Stomach (tissue), 9 donors: ENCODE measurements around the gene RPL12. TPM values are rescaled to one million over a fixed set of nuclear protein-coding genes. Genes with fewer than 3 reads are reported as not detected.

Experiments used
- DNase-seq, 2 donors: peaks; one replicate each; pipeline versions ENCODE4 v3.0.0 to v3.0.0-alpha.2; 2013 to 2019
- H3K27ac ChIP-seq, 5 donors: fragments of 200-600 bp in 4 of 5; sonication (generic) in 4 of 5; one replicate each; pipeline ENCODE4 v1.5.1; 2013 to 2019; ENCODE audit warnings: mild to moderate bottlenecking in 1 of 5, moderate library complexity in 1 of 5
- H3K27me3 ChIP-seq, 3 donors: fragments of 200-600 bp; sonication (generic); one replicate each; pipeline ENCODE4 v1.5.1; 2017 to 2019; ENCODE audit warnings: mixed run types in 1 of 3
- H3K36me3 ChIP-seq, 4 donors: fragments of 200-600 bp; sonication (generic); 1 replicate in 3 of 4; 2 replicates in 1 of 4; pipeline ENCODE4 v1.5.1; 2016 to 2019
- H3K4me1 ChIP-seq, 4 donors: fragments of 200-600 bp; sonication (generic); one replicate each; pipeline ENCODE4 v1.5.1; 2016 to 2019
- H3K4me3 ChIP-seq, 4 donors: fragments of 200-600 bp; sonication (generic) in 3 of 4; one replicate each; pipeline ENCODE4 v1.5.1; 2016 to 2019; ENCODE audit warnings: mild to moderate bottlenecking in 1 of 4
- H3K9me3 ChIP-seq, 4 donors: fragments of 200-600 bp; sonication (generic); one replicate each; pipeline ENCODE4 v1.5.1; 2016 to 2019
- CTCF ChIP-seq, 7 experiments: fragments of 450-650 bp in 4 of 7; fragments of 200-600 bp in 3 of 7; sonication (generic) in 3 of 7; IDR thresholded peaks; one replicate each; pipeline ENCODE4 v1.5.1; 2016 to 2019; ENCODE audit warnings: antibody characterized with exemption in 7 of 7, control low read depth in 2 of 7, mild to moderate bottlenecking in 1 of 7
- EP300 ChIP-seq: sonication (generic); formaldehyde crosslinking; IDR thresholded peaks from one replicate; pipeline ENCODE4 v1.6.1; 2017; ENCODE audit warnings: antibody characterized with exemption
- POLR2A ChIP-seq, 4 donors: fragments of 450-650 bp; IDR thresholded peaks; one replicate each; pipeline ENCODE4 v1.6.1; 2016; ENCODE audit warnings: antibody characterized with exemption in 4 of 4, control low read depth in 2 of 4, mild to moderate bottlenecking in 1 of 4, moderate library complexity in 1 of 4
- POLR2AphosphoS5 ChIP-seq, 3 donors: sonication (generic); formaldehyde crosslinking; IDR thresholded peaks; one replicate each; pipeline ENCODE4 v1.6.1; 2016; ENCODE audit warnings: antibody characterized with exemption in 3 of 3
- WGBS, 5 donors: extraction: QIAGEN DNeasy Blood & Tissue Kit in 3 of 5; methylation state at CpG; one replicate each; pipeline versions ENCODE4 v1.1.5 to v1.1.7; 2013 to 2018; 5-methylcytosine and 5-hydroxymethylcytosine counted together
- intact Hi-C: fragments of 100-400 bp; cut with DNase I; formaldehyde crosslinking; loops from one replicate; pipeline ENCODE4 v1.15.1; 2023; ENCODE audit warnings: low total_unique reads
- polyA plus RNA-seq, 3 donors: library from polyadenylated mRNA; stranded (reverse); fragments of 200-250 nt; gene quantifications; one replicate each; pipeline ENCODE4 v1.2.3, GENCODE V29; 2013
- total RNA-seq, 5 donors: library from RNA; depleted of rRNA; stranded (reverse); fragments of >200 nt; gene quantifications; one replicate each; pipeline versions ENCODE4 v1.1.0 to v1.2.3, GENCODE V29; 2014 to 2016
- donor health status: healthy with polysubstance abuse.
- donor health status: Bipolar disorder and iron deficiency.
- donor health status: healthy.

RPL12 gene
- total and polyA plus RNA-seq, 8 donors: 187 to 4,806 (median 1,566) TPM

GRCh38 chr9:127404631-127405030, 46.6 kb downstream of the RPL12 start:
- intact Hi-C loops: no loop called here
- TF ChIP-seq EP300 (no peak), CTCF (IDR thresholded peaks at IDR 0.05) (no peak), POLR2AphosphoS5 (IDR thresholded peaks at IDR 0.05) (no peak), POLR2A (IDR thresholded peaks at IDR 0.05) (no peak)
- H3K4me1 ChIP-seq: peaks cover 0 to 42% (median 10%) of the 10 kb centered on the region in 4 donors
- no peak overlapping the region for H3K27ac ChIP-seq
- 89 to 96% (median 93%) methylated on average over 7 to 23 of the region's 23 CpGs for WGBS, 5 donors
- no peaks in the 10 kb centered on the region for H3K9me3 ChIP-seq
- H3K4me3 ChIP-seq: no peak overlapping the region
- H3K36me3 ChIP-seq: peaks cover 38 to 86% (median 66%) of the 10 kb centered on the region in 4 donors
- DNase-seq: no peak
- H3K27me3 ChIP-seq: no peaks in the 10 kb centered on the region

GRCh38 chr9:127403507-127404192, 47.6 kb downstream of the RPL12 start:
- Histone ChIP-seq H3K27ac (no peak overlapping the region), H3K36me3 (peaks cover 38 to 86% (median 66%) of the 10 kb centered on the region in 4 donors)
- no peak for DNase-seq

DNA sequence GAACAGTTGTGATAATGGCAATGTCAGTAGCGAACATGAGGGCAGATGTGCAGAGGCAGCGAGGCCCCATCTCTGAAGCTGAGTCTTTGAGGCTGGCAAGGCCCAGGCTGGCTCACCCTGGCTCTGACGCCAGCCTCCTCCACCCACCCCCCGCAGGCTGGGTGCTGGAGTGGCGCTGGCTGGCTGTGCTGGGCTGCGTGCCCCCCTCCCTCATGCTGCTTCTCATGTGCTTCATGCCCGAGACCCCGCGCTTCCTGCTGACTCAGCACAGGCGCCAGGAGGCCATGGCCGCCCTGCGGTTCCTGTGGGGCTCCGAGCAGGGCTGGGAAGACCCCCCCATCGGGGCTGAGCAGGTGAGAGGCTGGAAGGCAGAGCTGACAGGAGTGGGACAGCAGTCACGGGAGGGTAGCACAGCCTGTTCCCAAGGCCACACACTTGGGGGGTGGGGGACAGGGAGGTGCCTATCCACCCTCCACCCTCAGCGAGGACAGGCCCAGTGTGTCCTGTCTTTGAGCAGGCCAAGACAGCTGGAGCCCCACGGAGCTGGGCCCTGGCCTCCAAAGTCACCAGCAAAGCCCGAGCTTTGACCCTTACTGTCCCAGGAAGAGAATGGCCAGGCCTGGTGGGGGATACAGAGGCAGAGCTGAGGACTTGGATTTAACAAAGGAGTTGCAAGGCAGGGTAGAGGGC, 48.7 kb downstream of the RPL12 start:
- peaks cover 38 to 76% (median 66%) of the 10 kb centered on the region in 4 donors for H3K36me3 ChIP-seq

More at GRCh38 chr9:127403507-127404192, 47.6 kb downstream of the RPL12 start:
- Histone ChIP-seq H3K9me3 (no peaks in the 10 kb centered on the region), H3K27me3 (no peaks in the 10 kb centered on the region), H3K4me1 (peaks cover 0 to 51% (median 17%) of the 10 kb centered on the region in 4 donors), H3K4me3 (no peak overlapping the region)
- 88 to 95% (median 92%) methylated on average over 17 to 22 of the region's 22 CpGs for WGBS, 5 donors
- no peak for TF ChIP-seq POLR2A (IDR thresholded peaks at IDR 0.05)
- TF ChIP-seq POLR2AphosphoS5 (IDR thresholded peaks at IDR 0.05): no peak
- no peak for TF ChIP-seq EP300
- intact Hi-C loops: no loop called here

GRCh38 chr9:127399736-127400269, 51.4 kb downstream of the RPL12 start:
- Histone ChIP-seq H3K27ac (no peak overlapping the region), H3K27me3 (no peaks in the 10 kb centered on the region), H3K9me3 (no peaks in the 10 kb centered on the region), H3K4me3 (peak overlapping the region in 1 of 4 donors; percentile 98), H3K36me3 (peaks cover 29 to 49% (median 45%) of the 10 kb centered on the region in 4 donors), H3K4me1 (peaks cover 13 to 55% (median 31%) of the 10 kb centered on the region in 4 donors)
- intact Hi-C loops: no loop called here
- no peak for DNase-seq
- TF ChIP-seq POLR2AphosphoS5 (IDR thresholded peaks at IDR 0.05): no peak
- no peak for TF ChIP-seq POLR2A (IDR thresholded peaks at IDR 0.05)
- no peak for TF ChIP-seq EP300
- no peak for TF ChIP-seq CTCF (IDR thresholded peaks at IDR 0.05)
- WGBS, 5 donors: 87 to 96% (median 95%) methylated on average over 9 to 14 of the region's 14 CpGs

More for the DNA sequence above, 48.7 kb downstream of the RPL12 start:
- no peak for DNase-seq
- Histone ChIP-seq H3K4me3 (no peak overlapping the region), H3K4me1 (peaks cover 8 to 58% (median 28%) of the 10 kb centered on the region in 4 donors), H3K9me3 (no peaks in the 10 kb centered on the region), H3K27ac (peak overlapping the region in 1 of 5 donors; percentile 24), H3K27me3 (no peaks in the 10 kb centered on the region)
- TF ChIP-seq EP300: no peak
- TF ChIP-seq CTCF (IDR thresholded peaks at IDR 0.05): no peak
- TF ChIP-seq POLR2A (IDR thresholded peaks at IDR 0.05): no peak
- no peak for TF ChIP-seq POLR2AphosphoS5 (IDR thresholded peaks at IDR 0.05)
- intact Hi-C loops: no loop called here
- WGBS, 5 donors: 74 to 92% (median 86%) methylated on average over 13 to 18 of the region's 18 CpGs
